HepG2 (cell line): Measurements from ENCODE around the gene SAP130. TPM values are rescaled to one million over a fixed set of nuclear protein-coding genes. Genes with fewer than 3 reads are reported as not detected.

Experiments
- ARHGAP35 ChIP-seq: sonication (generic); formaldehyde crosslinking; IDR thresholded peaks from 2 replicates; pipeline ENCODE4 v1.9.0; 2022; ENCODE audit warnings: mild to moderate bottlenecking, inconsistent platforms, moderate library complexity, missing genetic modification reagents, borderline replicate concordance
- CREBL2 ChIP-seq: sonication (generic); formaldehyde crosslinking; IDR thresholded peaks from 2 replicates; pipeline ENCODE4 v1.8.1; 2023; ENCODE audit warnings: missing genetic modification reagents, mild to moderate bottlenecking, borderline replicate concordance
- GABPB1 ChIP-seq: IDR thresholded peaks from 2 replicates; pipeline ENCODE4 v1.6.1; 2016; ENCODE audit warnings: mild to moderate bottlenecking, missing genetic modification reagents, moderate library complexity, missing compliant biosample characterization
- HDAC2 ChIP-seq: sonication (generic); formaldehyde crosslinking; IDR thresholded peaks from 2 replicates; pipeline ENCODE4 v1.4.0; 2020; ENCODE audit warnings: missing genetic modification reagents
- HINFP ChIP-seq: sonication (generic); formaldehyde crosslinking; IDR thresholded peaks from 2 replicates; pipeline ENCODE4 v1.4.0; 2020; ENCODE audit warnings: low read depth, mild to moderate bottlenecking, missing genetic modification reagents
- HNRNPK ChIP-seq: fragments of 200-400 bp; formaldehyde crosslinking; IDR thresholded peaks from 2 replicates; pipeline ENCODE4 v1.6.1; 2018; ENCODE audit warnings: low read length, low read depth, moderate library complexity, mild to moderate bottlenecking; ENCODE audit not compliant: poor library complexity, severe bottlenecking
- HNRNPUL1 ChIP-seq: fragments of 200-400 bp; formaldehyde crosslinking; IDR thresholded peaks from 2 replicates; pipeline ENCODE4 v1.6.1; 2017; ENCODE audit warnings: low read depth, mild to moderate bottlenecking, low read length, moderate library complexity
- ISL2 ChIP-seq: sonication (generic); formaldehyde crosslinking; IDR thresholded peaks from 2 replicates; pipeline ENCODE4 v1.5.0; 2020; ENCODE audit warnings: missing genetic modification reagents
- JDP2 ChIP-seq: sonication (generic); formaldehyde crosslinking; IDR thresholded peaks from 2 replicates; pipeline ENCODE4 v1.8.1; 2022; ENCODE audit warnings: missing genetic modification reagents, borderline replicate concordance
- NAIF1 ChIP-seq: sonication (generic); formaldehyde crosslinking; IDR thresholded peaks from 2 replicates; pipeline ENCODE4 v1.5.0; 2020; ENCODE audit warnings: mild to moderate bottlenecking, missing genetic modification reagents, borderline replicate concordance
- NCOA2 ChIP-seq: sonication (generic); formaldehyde crosslinking; IDR thresholded peaks from 2 replicates; pipeline ENCODE4 v1.8.0; 2022; ENCODE audit warnings: inconsistent platforms
- NR2C2 ChIP-seq: sonication (generic); formaldehyde crosslinking; IDR thresholded peaks from 2 replicates; pipeline ENCODE4 v1.4.0; 2020; ENCODE audit warnings: missing genetic modification reagents, mild to moderate bottlenecking, moderate library complexity, borderline replicate concordance
- POLR2AphosphoS5 ChIP-seq: IDR thresholded peaks from 2 replicates; pipeline ENCODE4 v1.6.1; 2012; ENCODE audit warnings: low read depth, low read length
- RARG ChIP-seq: sonication (generic); formaldehyde crosslinking; IDR thresholded peaks from 2 replicates; pipeline ENCODE4 v1.4.0; 2020; ENCODE audit warnings: low read depth, mild to moderate bottlenecking, missing genetic modification reagents
- REL ChIP-seq: sonication (generic); formaldehyde crosslinking; conservative IDR thresholded peaks from 2 replicates; pipeline ENCODE4 v1.8.0; 2022; ENCODE audit warnings: mild to moderate bottlenecking, missing genetic modification reagents, moderate library complexity
- SOX6 ChIP-seq, 2 experiments: fragments of 450-650 bp in 1 of 2; sonication (generic) in 1 of 2; formaldehyde crosslinking in 1 of 2; IDR thresholded peaks; 2 replicates each; pipeline versions ENCODE4 v1.4.0 to v1.6.1; 2017 to 2020; ENCODE audit warnings: antibody characterized with exemption in 1 of 2, mild to moderate bottlenecking in 1 of 2, missing genetic modification reagents in 1 of 2
- ZFYVE20 ChIP-seq: sonication (generic); formaldehyde crosslinking; IDR thresholded peaks from 2 replicates; pipeline ENCODE4 v1.8.0; 2023; ENCODE audit warnings: low read depth, mild to moderate bottlenecking, moderate library complexity, missing genetic modification reagents, borderline replicate concordance
- ZNF12 ChIP-seq: sonication (generic); formaldehyde crosslinking; IDR thresholded peaks from 2 replicates; pipeline ENCODE4 v1.5.0; 2020; ENCODE audit warnings: missing genetic modification reagents
- ZNF121 ChIP-seq: sonication (generic); formaldehyde crosslinking; IDR thresholded peaks from 2 replicates; pipeline ENCODE4 v1.5.0; 2020; ENCODE audit warnings: mild to moderate bottlenecking, missing genetic modification reagents
- ZNF337 ChIP-seq: sonication (generic); formaldehyde crosslinking; IDR thresholded peaks from 2 replicates; pipeline ENCODE4 v1.5.1; 2020; ENCODE audit warnings: missing genetic modification reagents, low read depth, mild to moderate bottlenecking, borderline replicate concordance
- ZNF543 ChIP-seq: sonication (generic); formaldehyde crosslinking; IDR thresholded peaks from 2 replicates; pipeline ENCODE4 v1.4.0; 2020; ENCODE audit warnings: mild to moderate bottlenecking, missing genetic modification reagents
- ZNF572 ChIP-seq: sonication (generic); formaldehyde crosslinking; IDR thresholded peaks from 2 replicates; pipeline ENCODE4 v1.5.1; 2020; ENCODE audit warnings: mild to moderate bottlenecking, missing genetic modification reagents
- ZNF703 ChIP-seq: sonication (generic); formaldehyde crosslinking; IDR thresholded peaks from 2 replicates; pipeline ENCODE4 v1.5.1; 2020; ENCODE audit warnings: missing genetic modification reagents, mild to moderate bottlenecking, moderate library complexity, borderline replicate concordance
- ZNF747 ChIP-seq: sonication (generic); formaldehyde crosslinking; IDR thresholded peaks from 2 replicates; pipeline ENCODE4 v1.8.1; 2023; ENCODE audit warnings: missing genetic modification reagents, mild to moderate bottlenecking, borderline replicate concordance
- ZNF83 ChIP-seq: sonication (generic); formaldehyde crosslinking; IDR thresholded peaks from 2 replicates; pipeline ENCODE4 v1.4.0; 2020; ENCODE audit warnings: missing genetic modification reagents, mild to moderate bottlenecking, borderline replicate concordance
- polyA plus RNA-seq, 8 experiments: library from polyadenylated mRNA; depleted of rRNA in 3 of 8; stranded (reverse) in 7 of 8; unstranded in 1 of 8; fragments of >200 nt; fragmentation: Illumina TruSeq in 4 of 8; extraction: Trizol in 4 of 8; gene quantifications; 2 replicates each; pipeline versions ENCODE4 v1.2.1 to v1.2.3, GENCODE V29; 2011 to 2016; ENCODE audit warnings: low read depth in 4 of 8, missing spikeins in 1 of 8, mixed read lengths in 1 of 8; ENCODE audit not compliant: insufficient read depth in 1 of 8
- total RNA-seq, 5 experiments: library from RNA; depleted of rRNA; stranded (reverse); fragments of >200 nt; fragmentation: Illumina TruSeq; extraction: Trizol; gene quantifications; 2 replicates each; pipeline ENCODE4 v1.2.3, GENCODE V29; 2016; ENCODE audit warnings: low read depth in 1 of 5
- TF ChIP-seq, protein P1 (sequence below): IDR thresholded peaks from 2 replicates; pipeline ENCODE4 v1.6.1; 2016; ENCODE audit warnings: low read depth, control low read depth

The SAP130 gene
- total and polyA plus RNA-seq, 2 of the 13 experiments (the other 11 are each of a cell fraction or from before 2014, with no cell fraction given), result 11.1 to 18.6 TPM

- 0 out of 2 replicates have a peak, but pooled peaks have one; percentile 67 for TF ChIP-seq ZNF83 (CRISPR knock-in tag)
- TF ChIP-seq, protein P1, sequence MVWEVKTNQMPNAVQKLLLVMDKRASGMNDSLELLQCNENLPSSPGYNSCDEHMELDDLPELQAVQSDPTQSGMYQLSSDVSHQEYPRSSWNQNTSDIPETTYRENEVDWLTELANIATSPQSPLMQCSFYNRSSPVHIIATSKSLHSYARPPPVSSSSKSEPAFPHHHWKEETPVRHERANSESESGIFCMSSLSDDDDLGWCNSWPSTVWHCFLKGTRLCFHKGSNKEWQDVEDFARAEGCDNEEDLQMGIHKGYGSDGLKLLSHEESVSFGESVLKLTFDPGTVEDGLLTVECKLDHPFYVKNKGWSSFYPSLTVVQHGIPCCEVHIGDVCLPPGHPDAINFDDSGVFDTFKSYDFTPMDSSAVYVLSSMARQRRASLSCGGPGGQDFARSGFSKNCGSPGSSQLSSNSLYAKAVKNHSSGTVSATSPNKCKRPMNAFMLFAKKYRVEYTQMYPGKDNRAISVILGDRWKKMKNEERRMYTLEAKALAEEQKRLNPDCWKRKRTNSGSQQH (CRISPR knock-in tag), result no peak; the same call in 1 of the 2 replicates
- TF ChIP-seq NAIF1 (CRISPR knock-in tag), result peak; percentile 70; the same call in 1 of the 2 replicates
- TF ChIP-seq NR2C2 (CRISPR knock-in tag), result peak; percentile 62
- peak; percentile 90; the same call in 1 of the 2 replicates for TF ChIP-seq ZNF543
- 0 out of 2 replicates have a peak, but pooled peaks have one; percentile 39 for TF ChIP-seq RARG (CRISPR knock-in tag)
- TF ChIP-seq ARHGAP35 (CRISPR knock-in tag), result peak; percentile 73
- TF ChIP-seq REL, result 0 out of 2 replicates have a peak, but pooled peaks have one; percentile 30
- TF ChIP-seq GABPB1, result peak; percentile 96
- TF ChIP-seq ZNF337 (CRISPR knock-in tag), result peak; percentile 81
- TF ChIP-seq ZNF121, result 0 out of 2 replicates have a peak, but pooled peaks have one; percentile 26
- peak; percentile 66; the same call in 1 of the 2 replicates for TF ChIP-seq HNRNPUL1
- TF ChIP-seq ISL2 (CRISPR knock-in tag), result no peak
- no peak; the same call in 1 of the 2 replicates for TF ChIP-seq HDAC2 (CRISPR knock-in tag)
- 0 out of 2 replicates have a peak, but pooled peaks have one; percentile 58 for TF ChIP-seq HINFP
- no peak; the same call in 1 of the 2 replicates for TF ChIP-seq JDP2 (CRISPR knock-in tag)
- peak; percentile 21; the same call in 1 of the 2 replicates for TF ChIP-seq ZNF703 (CRISPR knock-in tag)
- TF ChIP-seq CREBL2, result peak; percentile 69; the same call in 1 of the 2 replicates
- TF ChIP-seq NCOA2 (CRISPR knock-in tag), result no peak
- peak; percentile 22; the same call in 1 of the 2 replicates for TF ChIP-seq ZNF572 (CRISPR knock-in tag)
- TF ChIP-seq ZNF747 (CRISPR knock-in tag), result peak; percentile 66; the same call in 1 of the 2 replicates
- no peak for TF ChIP-seq SOX6 (IDR thresholded peaks at IDR 0.05)
- peak; percentile 46 for TF ChIP-seq SOX6 (CRISPR knock-in tag; IDR thresholded peaks at IDR 0.05)
- TF ChIP-seq POLR2AphosphoS5, result peak; percentile 70
- TF ChIP-seq ZFYVE20, result no peak
- TF ChIP-seq HNRNPK, result peak; percentile 81
- TF ChIP-seq ZNF12 (CRISPR knock-in tag), result no peak; the same call in 1 of the 2 replicates
Measured at GRCh38 chr2:128027801-128028667, at the start of gene SAP130 (continued).
